Activated naive CD8-positive, alpha-beta T cell (primary cell): Measurements from ENCODE around the gene LPXN.
A peak's percentile ranks its signal among the peaks of the same experiment; 100 is the strongest.

Experiments used
- H3K27ac Mint-ChIP-seq: one replicate; pipeline ENCODE4 v1.8.0; 2021; ENCODE audit warnings: mixed read lengths
- H3K27me3 Mint-ChIP-seq: one replicate; pipeline ENCODE4 v1.8.0; 2021; ENCODE audit warnings: mixed read lengths
- H3K36me3 Mint-ChIP-seq: one replicate; pipeline ENCODE4 v1.8.0; 2021; ENCODE audit warnings: mixed read lengths
- H3K4me1 Mint-ChIP-seq: one replicate; pipeline ENCODE4 v1.8.0; 2021; ENCODE audit warnings: low read depth, mixed read lengths
- H3K4me3 Mint-ChIP-seq: one replicate; pipeline ENCODE4 v1.8.0; 2021; ENCODE audit warnings: mild to moderate bottlenecking, mixed read lengths
- H3K9me3 Mint-ChIP-seq: one replicate; pipeline ENCODE4 v1.8.0; 2021; ENCODE audit warnings: low read depth, mixed read lengths

LPXN gene

DNA sequence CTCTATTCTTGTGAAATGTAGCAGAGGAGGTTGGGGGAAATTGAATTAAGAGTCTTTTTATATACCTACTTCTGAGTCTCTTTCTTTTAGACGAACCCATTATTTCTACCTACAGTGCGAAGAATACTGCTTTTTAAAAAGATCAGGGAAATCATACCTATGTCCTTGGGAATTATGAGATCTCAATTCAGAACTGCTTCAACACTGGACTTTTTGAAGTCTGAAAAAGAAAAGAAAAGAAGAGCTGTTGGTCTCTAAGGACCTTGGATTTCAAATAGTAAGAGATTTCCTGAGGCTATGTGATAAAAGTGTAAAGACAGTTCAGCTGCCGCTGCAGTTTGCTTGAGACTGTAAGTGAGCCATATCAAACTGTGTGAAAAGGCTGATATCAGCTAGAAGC lies 64.0 kb downstream of the LPXN start:
- H3K36me3 Mint-ChIP-seq = peaks cover 17% of the 10 kb centered on the region
- H3K9me3 Mint-ChIP-seq = no peaks in the 10 kb centered on the region
- H3K4me1 Mint-ChIP-seq = peaks cover 12% of the 10 kb centered on the region
- no peak overlapping the region for H3K4me3 Mint-ChIP-seq
- no peak overlapping the region for H3K27ac Mint-ChIP-seq
- no peaks in the 10 kb centered on the region for H3K27me3 Mint-ChIP-seq

GRCh38 chr11:58509748-58510147 lies 65.9 kb downstream of the LPXN start:
- H3K36me3 Mint-ChIP-seq = peaks cover 23% of the 10 kb centered on the region
- H3K4me1 Mint-ChIP-seq = peaks cover 18% of the 10 kb centered on the region
- H3K9me3 Mint-ChIP-seq = no peaks in the 10 kb centered on the region
- H3K27me3 Mint-ChIP-seq = no peaks in the 10 kb centered on the region
- no peak overlapping the region for H3K27ac Mint-ChIP-seq
- no peak overlapping the region for H3K4me3 Mint-ChIP-seq

- H3K4me1 Mint-ChIP-seq = peaks cover 14% of the 10 kb centered on the region
- H3K36me3 Mint-ChIP-seq = peaks cover 29% of the 10 kb centered on the region
These were observed 66.8 kb downstream of the LPXN start for GRCh38 chr11:58508814-58509213.

DNA sequence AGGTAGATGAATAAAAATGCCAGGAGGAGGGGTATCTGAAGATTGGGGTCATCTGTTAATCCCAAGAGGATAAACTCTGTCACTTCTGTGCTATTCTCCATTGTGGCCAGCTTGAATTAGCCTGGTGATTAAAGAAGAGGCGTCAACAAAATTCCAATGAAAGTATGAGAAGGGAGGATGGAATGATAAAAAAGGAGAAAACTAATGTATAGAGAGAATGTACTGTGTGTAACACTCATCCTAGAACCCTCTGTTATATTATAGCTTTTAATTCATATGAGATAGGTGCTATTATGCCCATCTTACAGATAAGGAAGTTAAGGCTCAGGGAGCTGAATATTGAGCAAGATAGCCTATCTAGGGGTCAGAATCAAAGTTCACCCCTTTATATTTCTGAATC lies 67.7 kb downstream of the LPXN start, which contains the start of gene OR5B21:
Gene OR5B21 (minus strand): TSS at position 101 of the 400 bp plus-strand sequence. CDS start 0 bp downstream, at position 101.
- no peak within 1 kb of the TSS for H3K4me3 Mint-ChIP-seq

More at GRCh38 chr11:58508814-58509213, 66.8 kb downstream of the LPXN start:
- Mint-ChIP-seq H3K9me3 (no peaks in the 10 kb centered on the region), H3K27ac (no peak overlapping the region), H3K27me3 (no peaks in the 10 kb centered on the region), H3K4me3 (no peak overlapping the region)

DNA sequence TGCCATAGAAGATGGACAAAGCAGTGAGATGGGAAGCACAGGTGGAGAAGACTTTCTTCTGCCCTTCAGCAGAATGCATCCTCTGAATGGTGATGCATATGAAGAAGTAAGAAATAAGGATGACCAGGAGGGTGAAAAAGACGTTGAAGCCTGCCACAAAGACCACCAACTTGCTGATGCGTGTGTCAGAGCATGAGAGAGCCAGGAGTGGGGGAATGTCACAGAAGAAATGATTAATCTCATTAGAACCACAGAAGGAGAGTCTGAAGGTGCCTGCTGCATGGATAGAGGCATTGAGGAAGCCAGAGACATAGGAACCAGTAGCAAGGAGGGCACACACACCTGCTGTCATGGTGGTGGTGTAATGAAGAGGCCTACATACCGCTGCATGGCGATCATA lies 68.3 kb downstream of the LPXN start:
- no peak overlapping the region for H3K27ac Mint-ChIP-seq
- peaks cover 39% of the 10 kb centered on the region for H3K36me3 Mint-ChIP-seq
- H3K4me3 Mint-ChIP-seq = no peak overlapping the region
- H3K27me3 Mint-ChIP-seq = no peaks in the 10 kb centered on the region
- H3K4me1 Mint-ChIP-seq = peaks cover 9% of the 10 kb centered on the region
- no peaks in the 10 kb centered on the region for H3K9me3 Mint-ChIP-seq

More for the DNA sequence above, 67.7 kb downstream of the LPXN start, which contains the start of gene OR5B21:
- Mint-ChIP-seq H3K27me3 (no peaks in the 10 kb centered on the region), H3K4me1 (peaks cover 9% of the 10 kb centered on the region), H3K9me3 (no peaks in the 10 kb centered on the region), H3K36me3 (peaks cover 35% of the 10 kb centered on the region), H3K27ac (no peak within 1 kb of the TSS)

DNA sequence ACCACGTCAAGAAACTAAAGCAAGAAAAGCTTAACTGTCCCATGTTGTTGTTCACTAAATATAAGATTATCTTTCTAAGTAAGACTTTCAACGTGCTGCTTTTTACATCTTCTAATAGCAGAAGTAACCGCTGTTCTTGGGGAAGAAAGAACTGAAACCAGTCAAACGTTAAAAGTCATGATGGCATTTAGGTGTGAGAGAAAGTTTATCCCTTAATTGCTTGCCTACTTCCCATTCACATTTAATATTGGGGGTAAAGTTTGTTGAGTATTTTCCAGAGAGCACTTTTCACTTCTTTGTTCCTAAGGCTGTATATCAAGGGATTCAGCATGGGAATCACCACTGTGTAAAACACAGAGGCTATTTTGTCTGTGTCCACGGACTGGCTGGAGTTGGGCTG lies 68.7 kb downstream of the LPXN start:
- Mint-ChIP-seq H3K9me3 (no peaks in the 10 kb centered on the region), H3K4me3 (no peak overlapping the region), H3K27ac (no peak overlapping the region), H3K36me3 (peaks cover 39% of the 10 kb centered on the region), H3K27me3 (no peaks in the 10 kb centered on the region), H3K4me1 (peaks cover 7% of the 10 kb centered on the region)

DNA sequence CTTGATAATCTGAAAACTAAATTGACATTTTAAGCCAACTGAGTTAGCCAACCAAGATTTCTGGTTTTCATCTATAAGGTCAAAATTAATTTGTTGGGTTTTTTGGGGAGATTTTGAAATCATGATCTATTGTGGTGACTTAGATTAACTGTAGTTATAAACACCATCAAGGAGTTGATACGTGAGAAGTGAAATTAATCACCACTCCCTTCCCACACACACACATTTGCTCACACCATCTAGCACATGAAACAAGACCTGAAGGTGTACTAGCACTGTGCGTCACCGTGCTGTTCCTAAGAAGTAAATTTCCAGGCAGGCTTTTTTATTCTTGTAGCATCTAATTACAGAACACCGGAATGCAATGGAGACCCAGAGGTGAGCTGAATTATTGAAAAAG lies 69.8 kb downstream of the LPXN start:
- H3K4me1 Mint-ChIP-seq = peaks cover 6% of the 10 kb centered on the region
- H3K36me3 Mint-ChIP-seq = peaks cover 39% of the 10 kb centered on the region
- peak overlapping the region; percentile 73 for H3K27ac Mint-ChIP-seq
- no peaks in the 10 kb centered on the region for H3K27me3 Mint-ChIP-seq
- H3K9me3 Mint-ChIP-seq = no peaks in the 10 kb centered on the region
- H3K4me3 Mint-ChIP-seq = no peak overlapping the region

- Mint-ChIP-seq H3K27me3 (no peaks in the 10 kb centered on the region), H3K4me1 (peaks cover 14% of the 10 kb centered on the region), H3K27ac (no peak overlapping the region)
These were observed 71.4 kb downstream of the LPXN start for GRCh38 chr11:58504232-58504631.

DNA sequence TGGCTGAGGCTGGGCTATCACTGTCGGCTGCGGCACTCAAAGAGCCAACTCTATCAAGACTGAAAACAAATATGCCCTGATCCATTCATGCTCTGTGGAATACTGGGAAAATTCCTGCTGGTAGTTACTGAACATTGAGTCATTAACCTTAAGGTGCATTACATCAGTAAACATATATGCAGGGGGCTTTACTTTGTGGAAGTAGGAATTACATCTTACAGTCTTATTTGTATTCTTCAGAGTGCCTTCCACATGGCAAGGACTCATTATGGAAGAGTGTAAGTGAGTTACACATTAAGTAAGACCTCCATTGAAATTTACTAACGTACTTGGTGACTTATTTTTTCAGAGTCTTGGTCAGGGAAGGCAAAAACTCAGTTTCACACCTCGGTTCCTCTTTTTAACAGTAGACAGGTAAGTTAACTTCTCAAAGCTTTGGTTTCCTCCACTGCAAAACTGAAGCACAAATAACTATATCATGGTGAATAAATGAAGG lies 72.2 kb downstream of the LPXN start:
- Mint-ChIP-seq H3K4me1 (peaks cover 23% of the 10 kb centered on the region), H3K27me3 (no peaks in the 10 kb centered on the region), H3K4me3 (no peak overlapping the region), H3K27ac (no peak overlapping the region), H3K36me3 (peaks cover 37% of the 10 kb centered on the region), H3K9me3 (no peaks in the 10 kb centered on the region)

More at GRCh38 chr11:58504232-58504631, 71.4 kb downstream of the LPXN start:
- H3K36me3 Mint-ChIP-seq = peaks cover 38% of the 10 kb centered on the region
- H3K4me3 Mint-ChIP-seq = no peak overlapping the region
- no peaks in the 10 kb centered on the region for H3K9me3 Mint-ChIP-seq

- Mint-ChIP-seq H3K4me3 (no peak overlapping the region), H3K4me1 (peaks cover 37% of the 10 kb centered on the region), H3K36me3 (peaks cover 31% of the 10 kb centered on the region), H3K27ac (no peak overlapping the region), H3K27me3 (no peaks in the 10 kb centered on the region), H3K9me3 (no peaks in the 10 kb centered on the region)
These were observed 73.7 kb downstream of the LPXN start for GRCh38 chr11:58502004-58502403.

- Mint-ChIP-seq H3K4me3 (peak overlapping the region; percentile 46), H3K9me3 (no peaks in the 10 kb centered on the region), H3K27me3 (no peaks in the 10 kb centered on the region), H3K4me1 (peaks cover 55% of the 10 kb centered on the region), H3K36me3 (peaks cover 14% of the 10 kb centered on the region), H3K27ac (peak overlapping the region; percentile 89)
These were observed 77.2 kb downstream of the LPXN start for GRCh38 chr11:58498464-58498863.

DNA sequence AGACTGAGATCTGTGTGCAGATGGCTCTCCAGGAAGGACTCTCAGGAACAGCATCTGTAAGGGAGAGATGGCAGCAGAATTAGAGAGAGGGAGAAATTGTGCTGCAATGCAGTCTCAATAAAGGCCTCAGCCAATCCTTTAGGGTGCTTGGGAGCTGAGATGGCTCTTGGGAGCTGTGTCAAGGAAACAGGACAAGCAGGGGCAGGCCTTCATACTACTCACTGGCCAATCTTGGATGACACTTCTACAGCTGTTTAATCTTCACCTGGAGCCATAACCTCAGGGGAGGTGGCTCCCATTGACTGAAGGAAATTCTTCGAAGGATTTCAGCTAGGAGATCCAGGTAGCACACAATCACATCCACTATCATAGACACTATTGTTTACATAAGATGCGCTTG lies 77.7 kb downstream of the LPXN start:
- Mint-ChIP-seq H3K36me3 (peaks cover 9% of the 10 kb centered on the region), H3K27ac (peak overlapping the region; percentile 89), H3K27me3 (no peaks in the 10 kb centered on the region), H3K4me3 (peak overlapping the region; percentile 46), H3K4me1 (peaks cover 55% of the 10 kb centered on the region), H3K9me3 (no peaks in the 10 kb centered on the region)

DNA sequence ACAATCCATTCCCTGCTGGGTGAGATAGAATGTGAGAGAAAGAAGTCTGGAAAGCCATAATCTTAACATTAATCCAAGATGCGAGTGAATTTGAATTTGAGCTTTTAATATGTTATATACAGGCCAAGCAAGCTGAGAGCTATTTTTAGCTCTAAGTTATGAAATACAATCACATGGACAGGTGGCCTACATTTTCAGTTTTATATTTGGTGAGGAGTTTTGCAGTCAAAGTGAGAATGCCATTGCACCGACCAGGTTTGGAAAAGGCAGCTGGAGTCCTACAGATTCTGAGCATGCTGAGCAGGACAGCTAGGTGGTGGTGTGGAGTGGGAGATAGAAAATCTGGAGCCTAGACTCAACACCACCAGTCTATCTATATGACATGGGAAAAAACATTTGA lies 79.8 kb downstream of the LPXN start:
- peak overlapping the region; percentile 8 for H3K27ac Mint-ChIP-seq
- H3K27me3 Mint-ChIP-seq = no peaks in the 10 kb centered on the region
- H3K36me3 Mint-ChIP-seq = peaks cover 9% of the 10 kb centered on the region
- H3K9me3 Mint-ChIP-seq = no peaks in the 10 kb centered on the region
- H3K4me1 Mint-ChIP-seq = peaks cover 55% of the 10 kb centered on the region
- no peak overlapping the region for H3K4me3 Mint-ChIP-seq

DNA sequence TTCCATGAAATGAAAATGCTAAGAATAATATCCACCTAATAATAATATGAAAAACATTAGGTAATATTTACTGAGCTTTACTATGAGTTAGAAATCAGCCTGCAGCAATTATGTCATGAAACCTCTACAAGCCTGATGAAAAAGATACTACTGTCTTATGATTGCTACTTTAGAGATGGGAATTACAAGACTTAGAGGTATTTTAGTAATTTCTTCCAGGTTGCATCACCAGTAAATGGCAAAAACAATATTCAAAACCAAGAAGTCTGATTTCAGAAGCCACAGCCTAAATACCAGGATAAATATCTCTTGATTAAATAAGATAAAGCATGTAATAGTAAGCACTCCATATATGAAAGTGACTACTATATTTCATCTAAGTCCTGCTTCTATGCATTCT lies 81.6 kb downstream of the LPXN start:
- Mint-ChIP-seq H3K4me1 (peaks cover 45% of the 10 kb centered on the region), H3K27me3 (no peaks in the 10 kb centered on the region), H3K9me3 (no peaks in the 10 kb centered on the region), H3K27ac (peak overlapping the region; percentile 30), H3K36me3 (peaks cover 9% of the 10 kb centered on the region), H3K4me3 (no peak overlapping the region)

- H3K4me3 Mint-ChIP-seq = no peak overlapping the region
- no peaks in the 10 kb centered on the region for H3K9me3 Mint-ChIP-seq
- peaks cover 9% of the 10 kb centered on the region for H3K36me3 Mint-ChIP-seq
- H3K27me3 Mint-ChIP-seq = no peaks in the 10 kb centered on the region
- peaks cover 41% of the 10 kb centered on the region for H3K4me1 Mint-ChIP-seq
- H3K27ac Mint-ChIP-seq = no peak overlapping the region
These were observed 82.0 kb downstream of the LPXN start for GRCh38 chr11:58493676-58494075.

DNA sequence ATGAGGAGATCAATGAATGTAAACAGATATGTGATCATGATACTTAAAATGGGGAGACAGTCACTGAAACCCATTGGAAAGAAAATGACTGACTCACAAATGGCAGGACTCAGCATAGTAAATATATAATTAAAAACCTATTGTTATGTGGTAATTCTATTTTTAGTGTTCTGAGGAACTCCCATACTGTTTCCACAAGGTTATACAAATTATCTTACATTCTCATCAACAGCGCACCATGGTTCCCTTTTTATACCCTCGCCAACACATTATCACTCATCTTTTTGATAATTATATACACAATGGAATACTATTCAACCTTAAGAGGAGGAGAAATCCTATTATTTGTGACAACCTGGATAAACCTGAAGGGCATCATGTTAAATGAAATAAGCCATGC lies 84.8 kb downstream of the LPXN start:
- no peaks in the 10 kb centered on the region for H3K9me3 Mint-ChIP-seq
- no peak overlapping the region for H3K27ac Mint-ChIP-seq
- H3K36me3 Mint-ChIP-seq = peaks cover 6% of the 10 kb centered on the region
- no peak overlapping the region for H3K4me3 Mint-ChIP-seq
- peaks cover 13% of the 10 kb centered on the region for H3K4me1 Mint-ChIP-seq
- no peaks in the 10 kb centered on the region for H3K27me3 Mint-ChIP-seq
